Stimulated activated CD8-positive, alpha-beta memory T cell treated with anti-CD3 and anti-CD28 coated beads, Interleukin-7, amount 100 ng/mL, for 48 hours (primary cell): Measurements from ENCODE around the gene ATP1A3.

Experiments
- DNase-seq, 2 donors: peaks; one replicate each; pipeline ENCODE4 v3.0.0-alpha.2; 2020; ENCODE audit warnings: low read depth in 1 of 2; ENCODE audit errors: extremely low read depth in 1 of 2

Gene ATP1A3

GRCh38 chr19:41930322-41930722 lies 63.7 kb downstream of the ATP1A3 start:
- DNase-seq: no peak

GRCh38 chr19:41929536-41930071 lies 64.4 kb downstream of the ATP1A3 start:
- DNase-seq: no peak

- no peak for DNase-seq
These were observed 65.1 kb downstream of the ATP1A3 start for GRCh38 chr19:41928754-41929535.

GRCh38 chr19:41928221-41928683 lies 65.8 kb downstream of the ATP1A3 start, which contains the start of gene ERFL:
Gene ERFL (minus strand): TSS chr19:41928449. CDS start chr19:41912919, 15,530 bp downstream.
- DNase-seq: no peak

GRCh38 chr19:41927497-41928192 lies 66.4 kb downstream of the ATP1A3 start:
- DNase-seq: no peak

- no peak for DNase-seq
These were observed 67.1 kb downstream of the ATP1A3 start for GRCh38 chr19:41926763-41927496.

- no peak for DNase-seq
These were observed 67.8 kb downstream of the ATP1A3 start for GRCh38 chr19:41926028-41926762.

- DNase-seq: no peak
These were observed 68.6 kb downstream of the ATP1A3 start for GRCh38 chr19:41925208-41926003.

GRCh38 chr19:41924151-41925145 lies 69.6 kb downstream of the ATP1A3 start:
- no peak for DNase-seq

GRCh38 chr19:41923045-41923788 lies 70.8 kb downstream of the ATP1A3 start:
- DNase-seq: no peak

GRCh38 chr19:41922585-41922984 lies 71.4 kb downstream of the ATP1A3 start:
- DNase-seq: no peak

GRCh38 chr19:41921577-41922576 lies 72.2 kb downstream of the ATP1A3 start:
- no peak for DNase-seq

- no peak for DNase-seq
These were observed 73.0 kb downstream of the ATP1A3 start for GRCh38 chr19:41920882-41921576.

GRCh38 chr19:41919948-41920712 lies 73.9 kb downstream of the ATP1A3 start:
- DNase-seq: no peak

GRCh38 chr19:41918653-41919244 lies 75.3 kb downstream of the ATP1A3 start:
- DNase-seq: no peak
